Measurements from ENCODE around the gene DNAJC4.
A peak's percentile ranks its signal among the peaks of the same experiment; 100 is the strongest.

DNAJC4 gene

GRCh38 chr11:64208796-64209562 is 21.4 kb upstream of the DNAJC4 start:
- DNase-seq: no peak

- no peak for DNase-seq
Observed at GRCh38 chr11:64209563-64209843, 20.8 kb upstream of the DNAJC4 start.

GRCh38 chr11:64210301-64211020 is 19.9 kb upstream of the DNAJC4 start:
- DNase-seq: no peak

- no peak for DNase-seq
Observed at GRCh38 chr11:64211181-64211872, 19.0 kb upstream of the DNAJC4 start.

GRCh38 chr11:64216879-64217278 is 13.5 kb upstream of the DNAJC4 start:
- DNase-seq: no peak

- DNase-seq: no peak
Observed at GRCh38 chr11:64218628-64219353, 11.6 kb upstream of the DNAJC4 start.

GRCh38 chr11:64219354-64219684 is 11.0 kb upstream of the DNAJC4 start:
- DNase-seq: no peak

- no peak for DNase-seq
Observed at GRCh38 chr11:64219755-64220154, 10.6 kb upstream of the DNAJC4 start.

GRCh38 chr11:64220271-64220670 is 10.1 kb upstream of the DNAJC4 start:
- DNase-seq: no peak

- DNase-seq: no peak
Observed at GRCh38 chr11:64220798-64221197, 9.6 kb upstream of the DNAJC4 start.

GRCh38 chr11:64222651-64223000 is 7.7 kb upstream of the DNAJC4 start:
- DNase-seq: no peak

- no peak for DNase-seq
Observed at GRCh38 chr11:64223001-64223651, 7.2 kb upstream of the DNAJC4 start.

- DNase-seq: no peak
Observed at GRCh38 chr11:64224151-64224890, 6.0 kb upstream of the DNAJC4 start.

GRCh38 chr11:64224891-64225607 is 5.3 kb upstream of the DNAJC4 start:
- no peak for DNase-seq

GRCh38 chr11:64225608-64226506 is 4.5 kb upstream of the DNAJC4 start, which contains the start of the genes NUDT22 and TRPT1:
Gene NUDT22, plus strand, starts transcription at chr11:64226274. Its CDS starts 379 bp downstream, at chr11:64226653.
Gene TRPT1, minus strand, starts transcription at chr11:64226186. Its CDS starts 326 bp downstream, at chr11:64225860.
- DNase-seq: peak; percentile 87

GRCh38 chr11:64226507-64227051 is 3.8 kb upstream of the DNAJC4 start:
- DNase-seq: peak; percentile 75

GRCh38 chr11:64227405-64227956 is 2.9 kb upstream of the DNAJC4 start:
- DNase-seq: no peak

GRCh38 chr11:64229090-64229743 is 1.1 kb upstream of the DNAJC4 start:
- no peak for DNase-seq

GRCh38 chr11:64229744-64230170 is 591 bp upstream of the DNAJC4 start:
- no peak for DNase-seq
